Inferior parietal cortex (tissue), 1 donor: ENCODE measurements around the gene RPH3AL.
"Not testable (repeated sequence)": the region's sequence is repeated elsewhere in the genome, so short reads cannot be mapped to it uniquely, and the experiment has no call there.

Source experiments
- DNase-seq: peaks from one replicate; pipeline ENCODE4 v3.0.0-alpha.2; 2016; ENCODE audit errors: extremely low spot score

RPH3AL gene

GRCh38 chr17:379531-380465, 27.2 kb upstream of the RPH3AL start:
- no peak for DNase-seq

- DNase-seq = no peak
These were observed 25.5 kb upstream of the RPH3AL start for GRCh38 chr17:378068-378467.

GRCh38 chr17:376936-377863, 24.6 kb upstream of the RPH3AL start:
- DNase-seq = no peak

GRCh38 chr17:373613-374230, 21.1 kb upstream of the RPH3AL start:
- DNase-seq = no peak

- no peak for DNase-seq
These were observed 19.8 kb upstream of the RPH3AL start for GRCh38 chr17:372157-373152.

- no peak for DNase-seq
These were observed 19.0 kb upstream of the RPH3AL start for GRCh38 chr17:371583-371982.

- not testable (repeated sequence) for DNase-seq
These were observed 15.0 kb upstream of the RPH3AL start for GRCh38 chr17:367656-368055.

- not testable (repeated sequence) for DNase-seq
These were observed 14.3 kb upstream of the RPH3AL start for GRCh38 chr17:366657-367615.

- DNase-seq = no peak
These were observed 12.2 kb upstream of the RPH3AL start for GRCh38 chr17:364766-365165.

GRCh38 chr17:364308-364707, 11.7 kb upstream of the RPH3AL start:
- DNase-seq = no peak

GRCh38 chr17:362721-363120, 10.1 kb upstream of the RPH3AL start:
- no peak for DNase-seq

- DNase-seq = no peak
These were observed 7.6 kb upstream of the RPH3AL start for GRCh38 chr17:360092-360750.

GRCh38 chr17:358491-359151, 6.0 kb upstream of the RPH3AL start:
- no peak for DNase-seq

GRCh38 chr17:357644-358043, 5.0 kb upstream of the RPH3AL start:
- no peak for DNase-seq

- no peak for DNase-seq
These were observed 4.2 kb upstream of the RPH3AL start for GRCh38 chr17:356671-357434.

GRCh38 chr17:354651-355556, 2.3 kb upstream of the RPH3AL start:
- no peak for DNase-seq

GRCh38 chr17:353838-354234, 1.2 kb upstream of the RPH3AL start:
- DNase-seq = no peak
